ENCODE measurements around the gene FNDC3A. TPM values are rescaled to one million over a fixed set of nuclear protein-coding genes. Genes with fewer than 3 reads are reported as not detected.

Gene FNDC3A
- total RNA-seq, 2 donors from 2014 or later: 53.7 to 62.8 TPM

- no peak for DNase-seq
- 55 to 100% methylated on average over 1 to 4 of the region's 4 CpGs for WGBS, 2 donors
- intact Hi-C loops (cut with DNase I): no loop called here
- TF ChIP-seq POLR2A (IDR thresholded peaks at IDR 0.05) (no peak), CTCF (IDR thresholded peaks at IDR 0.05) (no peak)
- Histone ChIP-seq H3K27me3 (no peaks in the 10 kb centered on the region), H3K36me3 (replicated peaks in 1 of 2; ENCODE audit: insufficient read depth in 1 of 2, low read depth in 2 of 2) (no peaks in the 10 kb centered on the region), H3K27ac (no peak overlapping the region), H3K4me1 (no peaks in the 10 kb centered on the region), H3K9me3 (no peaks in the 10 kb centered on the region), H3K4me3 (no peak overlapping the region)
- no peak for ATAC-seq
Observed at GRCh38 chr13:48962281-48962680, 13.4 kb upstream of the FNDC3A start.

- 53 to 58% methylated on average over 2 of the region's 2 CpGs for WGBS, 2 donors
- ATAC-seq (no peak), DNase-seq (no peak)
- Histone ChIP-seq H3K4me1 (no peaks in the 10 kb centered on the region), H3K27me3 (no peaks in the 10 kb centered on the region), H3K36me3 (replicated peaks in 1 of 2; ENCODE audit: insufficient read depth in 1 of 2, low read depth in 2 of 2) (no peaks in the 10 kb centered on the region), H3K9me3 (no peaks in the 10 kb centered on the region), H3K27ac (no peak overlapping the region), H3K4me3 (no peak overlapping the region)
- intact Hi-C loops (cut with DNase I): no loop called here
- no peak for TF ChIP-seq POLR2A (IDR thresholded peaks at IDR 0.05)
- TF ChIP-seq CTCF (IDR thresholded peaks at IDR 0.05): no peak
Observed at GRCh38 chr13:48965736-48966135, 10.0 kb upstream of the FNDC3A start.

- no peak for TF ChIP-seq CTCF (IDR thresholded peaks at IDR 0.05)
- no peak for TF ChIP-seq POLR2A (IDR thresholded peaks at IDR 0.05)
- Histone ChIP-seq H3K4me1 (peaks cover 3% of the 10 kb centered on the region), H3K9me3 (no peaks in the 10 kb centered on the region), H3K36me3 (replicated peaks in 1 of 2; ENCODE audit: insufficient read depth in 1 of 2, low read depth in 2 of 2) (no peaks in the 10 kb centered on the region), H3K27ac (no peak overlapping the region), H3K27me3 (no peaks in the 10 kb centered on the region), H3K4me3 (no peak overlapping the region)
- no peak for DNase-seq
- ATAC-seq: no peak
- 72 to 86% methylated on average over 1 of the region's 1 CpG for whole genome bisulfite sequencing, 2 donors
- intact Hi-C loops (cut with DNase I): no loop called here
Observed at GRCh38 chr13:48969685-48970084, 6.0 kb upstream of the FNDC3A start.

- Histone ChIP-seq H3K36me3 (replicated peaks in 1 of 2; ENCODE audit: insufficient read depth in 1 of 2, low read depth in 2 of 2) (no peaks in the 10 kb centered on the region), H3K9me3 (no peaks in the 10 kb centered on the region), H3K27ac (no peak overlapping the region), H3K4me3 (no peak overlapping the region), H3K27me3 (no peaks in the 10 kb centered on the region), H3K4me1 (peaks cover 9% of the 10 kb centered on the region)
- intact Hi-C loops (cut with DNase I): no loop called here
- WGBS, 2 donors: 82 to 100% methylated on average over 1 of the region's 1 CpG
- no peak for ATAC-seq
- no peak for DNase-seq
- TF ChIP-seq POLR2A (IDR thresholded peaks at IDR 0.05) (no peak), CTCF (IDR thresholded peaks at IDR 0.05) (no peak)
Observed at GRCh38 chr13:48973845-48974431, 1.8 kb upstream of the FNDC3A start.
